Tibial artery (tissue), 4 donors: ENCODE results near the gene SATB2.

Experiments
- DNase-seq, 2 donors: peaks; one replicate each; pipeline ENCODE4 v3.0.0-alpha.2; 2019
- H3K27ac ChIP-seq, 2 donors: fragments of 200-600 bp; sonication (generic) in 1 of 2; 1 replicate in 1 of 2; 2 replicates in 1 of 2; pipeline ENCODE4 v1.5.1; 2018 to 2019; ENCODE audit warnings: mild to moderate bottlenecking in 1 of 2
- H3K27me3 ChIP-seq, 2 donors: fragments of 200-600 bp; sonication (generic) in 1 of 2; one replicate each; pipeline versions ENCODE4 v1.5.1 to v1.6.0; 2016 to 2019
- H3K36me3 ChIP-seq, 3 donors: fragments of 200-600 bp; sonication (generic) in 2 of 3; one replicate each; pipeline ENCODE4 v1.5.1; 2016 to 2019; ENCODE audit warnings: mild to moderate bottlenecking in 2 of 3
- H3K4me1 ChIP-seq, 4 donors: fragments of 200-600 bp; sonication (generic) in 2 of 4; 1 replicate in 3 of 4; 2 replicates in 1 of 4; pipeline ENCODE4 v1.5.1; 2016 to 2019
- H3K4me3 ChIP-seq, 2 donors: fragments of 200-600 bp; sonication (generic) in 1 of 2; 1 replicate in 1 of 2; 2 replicates in 1 of 2; pipeline ENCODE4 v1.5.1; 2018 to 2019; ENCODE audit warnings: mild to moderate bottlenecking in 2 of 2
- H3K9me3 ChIP-seq, 3 donors: fragments of 200-600 bp; sonication (generic) in 1 of 3; one replicate each; pipeline ENCODE4 v1.5.1; 2016 to 2019
- CTCF ChIP-seq, 2 experiments: fragments of 200-600 bp in 1 of 2; fragments of 450-650 bp in 1 of 2; IDR thresholded peaks; one replicate each; pipeline ENCODE4 v1.5.1; 2017 to 2019; ENCODE audit warnings: antibody characterized with exemption in 2 of 2, mild to moderate bottlenecking in 1 of 2, moderate library complexity in 1 of 2
- intact Hi-C: fragments of 100-400 bp; cut with DNase I; formaldehyde crosslinking; loops from one replicate; pipeline ENCODE4 v1.15.0; 2023; ENCODE audit warnings: low total_unique reads

Gene SATB2

DNA sequence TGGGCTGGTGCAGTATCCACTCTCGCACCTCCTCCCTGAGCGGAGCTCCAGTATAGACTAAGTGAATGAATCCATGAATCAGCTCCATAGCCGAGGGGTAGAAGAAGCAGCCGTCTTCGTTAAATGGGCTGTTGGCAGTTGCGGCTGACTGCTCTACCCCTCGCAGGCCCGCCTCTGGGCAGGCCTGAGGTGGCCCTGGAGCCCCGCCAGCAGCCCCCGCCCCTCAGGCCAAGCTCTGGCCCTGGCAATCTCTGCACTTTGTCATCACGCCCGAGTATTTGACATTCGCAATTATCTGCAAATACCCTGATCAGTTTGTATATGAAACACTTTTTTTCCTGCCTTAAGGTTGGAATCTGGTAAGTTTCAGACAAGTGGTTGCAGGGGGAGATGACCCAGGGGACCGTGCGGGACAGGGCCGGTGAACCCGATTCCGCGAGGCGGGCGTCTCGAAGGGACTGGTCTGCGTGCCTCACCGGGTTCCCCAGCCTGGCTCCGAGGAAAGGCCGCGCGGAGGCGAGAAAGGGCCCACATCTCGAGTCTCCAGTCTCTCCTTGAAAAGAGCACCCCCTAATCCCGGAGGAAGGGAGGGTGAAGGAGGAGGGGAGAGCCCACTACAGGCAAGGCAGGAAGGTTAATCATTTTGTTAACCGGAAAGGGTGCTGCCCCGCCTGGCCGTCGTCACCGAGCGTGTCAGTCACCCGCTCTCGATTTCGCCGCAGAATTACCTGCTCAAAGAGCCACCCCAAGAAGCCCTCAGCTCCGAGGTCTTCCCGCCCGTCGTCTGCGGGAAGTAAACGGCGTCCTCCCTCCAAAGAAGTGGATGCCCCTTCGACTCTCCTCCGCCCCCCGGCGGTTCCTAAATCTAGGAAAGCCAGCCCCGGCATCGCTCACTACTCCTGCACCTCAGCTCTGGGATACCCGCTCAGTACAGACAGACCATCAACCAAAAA, 11.1 kb upstream of the SATB2 start:
- H3K4me3 ChIP-seq, result peak overlapping the region in 1 of 2 donors; percentile 18
- intact Hi-C loops, result no loop called here
- no peaks in the 10 kb centered on the region for H3K9me3 ChIP-seq
- peaks cover 0 to 44% (median 39%) of the 10 kb centered on the region in 4 donors for H3K4me1 ChIP-seq
- H3K27me3 ChIP-seq, result peaks cover 14 to 99% of the 10 kb centered on the region in 2 donors
- no peaks in the 10 kb centered on the region for H3K36me3 ChIP-seq
- DNase-seq, result no peak
- no peak overlapping the region for H3K27ac ChIP-seq
- no peak for TF ChIP-seq CTCF (IDR thresholded peaks at IDR 0.05)

DNA sequence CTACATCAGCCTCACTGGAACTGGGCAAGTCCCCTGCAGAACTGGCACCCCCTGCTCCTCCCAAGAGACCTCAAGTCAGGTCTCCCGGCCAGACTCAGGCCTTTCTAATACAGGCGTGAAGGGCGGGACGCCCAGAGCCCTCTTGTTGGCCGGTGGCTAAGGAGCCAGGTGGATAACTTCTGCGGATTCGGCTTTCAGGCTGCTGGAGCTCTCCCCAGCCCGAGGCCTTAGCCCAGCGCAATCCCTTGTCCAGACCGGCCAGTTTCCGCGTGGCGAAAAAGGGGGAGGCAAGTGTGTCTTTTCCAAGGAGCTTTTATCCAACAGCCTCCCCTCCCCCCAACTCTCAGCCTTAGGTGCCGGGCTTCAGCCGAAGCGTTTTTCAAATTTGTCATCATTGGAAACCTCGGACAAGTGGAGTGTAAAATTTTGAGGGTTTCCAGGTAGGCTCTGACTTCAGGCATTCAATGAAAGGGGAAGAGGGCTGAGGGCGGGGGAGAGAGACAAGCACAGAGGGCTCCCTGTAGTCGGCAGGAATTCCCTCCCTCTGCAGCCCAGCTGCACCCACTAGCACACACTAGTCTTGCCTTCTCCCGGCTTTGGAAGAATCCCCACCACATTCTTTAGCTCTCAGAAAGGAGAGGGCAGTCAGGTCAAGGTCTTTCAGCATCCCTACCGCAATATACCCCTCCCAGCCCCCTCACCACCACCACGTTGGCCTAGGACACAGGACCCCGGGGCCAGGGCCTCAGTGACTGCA, 9.5 kb upstream of the SATB2 start:
- intact Hi-C loops, result no loop called here
- peaks cover 0 to 57% (median 54%) of the 10 kb centered on the region in 4 donors for H3K4me1 ChIP-seq
- no peaks in the 10 kb centered on the region for H3K9me3 ChIP-seq
- H3K4me3 ChIP-seq, result no peak overlapping the region
- H3K27ac ChIP-seq, result no peak overlapping the region
- H3K27me3 ChIP-seq, result peaks cover 17 to 99% of the 10 kb centered on the region in 2 donors
- no peaks in the 10 kb centered on the region for H3K36me3 ChIP-seq
- DNase-seq, result no peak
- no peak for TF ChIP-seq CTCF (IDR thresholded peaks at IDR 0.05)

- no peak for TF ChIP-seq CTCF (IDR thresholded peaks at IDR 0.05)
- Histone ChIP-seq H3K27ac (no peak overlapping the region), H3K4me1 (peaks cover 0 to 60% (median 54%) of the 10 kb centered on the region in 4 donors), H3K36me3 (no peaks in the 10 kb centered on the region), H3K4me3 (no peak overlapping the region), H3K27me3 (peaks cover 17 to 100% of the 10 kb centered on the region in 2 donors), H3K9me3 (peaks cover 0 to 3% (median 0%) of the 10 kb centered on the region in 3 donors)
- intact Hi-C loops, result no loop called here
- no peak for DNase-seq
Observed at GRCh38 chr2:199466692-199467065, 8.9 kb upstream of the SATB2 start.

GRCh38 chr2:199465988-199466691, 8.4 kb upstream of the SATB2 start:
- intact Hi-C loops, result no loop called here
- DNase-seq, result no peak
- peaks cover 0 to 3% (median 0%) of the 10 kb centered on the region in 3 donors for H3K9me3 ChIP-seq
- no peak for TF ChIP-seq CTCF (IDR thresholded peaks at IDR 0.05)
- H3K36me3 ChIP-seq, result no peaks in the 10 kb centered on the region
- H3K27ac ChIP-seq, result no peak overlapping the region
- H3K4me1 ChIP-seq, result peaks cover 0 to 55% (median 49%) of the 10 kb centered on the region in 4 donors
- H3K27me3 ChIP-seq, result peaks cover 13 to 100% of the 10 kb centered on the region in 2 donors
- H3K4me3 ChIP-seq, result no peak overlapping the region

GRCh38 chr2:199465390-199465789, 7.7 kb upstream of the SATB2 start:
- Histone ChIP-seq H3K27ac (no peak overlapping the region), H3K27me3 (peaks cover 10 to 100% of the 10 kb centered on the region in 2 donors), H3K36me3 (no peaks in the 10 kb centered on the region), H3K4me3 (no peak overlapping the region), H3K4me1 (peaks cover 0 to 48% (median 42%) of the 10 kb centered on the region in 4 donors), H3K9me3 (peaks cover 0 to 3% (median 0%) of the 10 kb centered on the region in 3 donors)
- no peak for DNase-seq
- no peak for TF ChIP-seq CTCF (IDR thresholded peaks at IDR 0.05)
- intact Hi-C loops, result no loop called here
